ENCODE results near the gene PDE7B.
A peak's percentile ranks its signal among the peaks of the same experiment; 100 is the strongest.

The PDE7B gene

DNA sequence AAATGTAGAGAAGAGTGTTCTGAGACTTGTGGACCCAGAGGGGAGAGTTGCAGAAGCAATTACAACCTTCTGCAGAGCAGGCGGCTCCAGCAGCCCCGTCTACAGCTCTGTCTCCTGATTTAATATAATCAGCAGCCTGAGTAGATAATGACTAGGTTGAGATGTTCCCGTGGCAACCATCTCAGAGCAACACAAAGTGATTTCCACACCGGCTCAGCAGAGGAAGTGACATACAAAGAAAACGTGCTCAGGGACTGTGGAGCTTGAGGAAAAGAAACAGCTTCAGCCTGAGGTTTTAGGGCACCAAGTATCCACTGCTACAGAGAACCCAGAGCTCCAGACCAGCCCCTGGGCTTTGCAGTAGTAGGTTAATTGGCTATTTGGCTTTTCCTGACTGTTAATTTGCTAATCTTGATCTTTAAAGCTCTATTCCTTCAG is 262.3 kb downstream of the PDE7B start:
- Histone ChIP-seq H3K4me3 (ENCODE audit: low read length, poor library complexity, severe bottlenecking) (no peak overlapping the region), H3K27me3 (ENCODE audit: insufficient read depth, low read length, poor library complexity, severe bottlenecking) (no peaks in the 10 kb centered on the region), H3K4me2 (ENCODE audit: low read depth, low read length, poor library complexity, severe bottlenecking) (no peak overlapping the region), H3K9me2 (replicated peaks; ENCODE audit: low read depth, low read length) (no peaks in the 10 kb centered on the region), H2AFZ (ENCODE audit: low read length) (peak overlapping the region; percentile 77), H3K9ac (ENCODE audit: low read depth, low read length, poor library complexity, severe bottlenecking) (no peak overlapping the region), H3K36me3 (ENCODE audit: insufficient read depth, low read length) (no peaks in the 10 kb centered on the region), H3K79me2 (ENCODE audit: insufficient read depth, low read length) (no peaks in the 10 kb centered on the region), H3K9me3 (ENCODE audit: insufficient read depth, low read depth, low read length) (no peaks in the 10 kb centered on the region), H4K20me1 (ENCODE audit: insufficient read depth, low read length, poor library complexity, severe bottlenecking) (no peaks in the 10 kb centered on the region), H3F3A (ENCODE audit: low read depth) (no peaks in the 10 kb centered on the region), H3K4me1 (ENCODE audit: insufficient read depth, low read length, poor library complexity, severe bottlenecking) (no peaks in the 10 kb centered on the region)
- TF ChIP-seq, protein P1, sequence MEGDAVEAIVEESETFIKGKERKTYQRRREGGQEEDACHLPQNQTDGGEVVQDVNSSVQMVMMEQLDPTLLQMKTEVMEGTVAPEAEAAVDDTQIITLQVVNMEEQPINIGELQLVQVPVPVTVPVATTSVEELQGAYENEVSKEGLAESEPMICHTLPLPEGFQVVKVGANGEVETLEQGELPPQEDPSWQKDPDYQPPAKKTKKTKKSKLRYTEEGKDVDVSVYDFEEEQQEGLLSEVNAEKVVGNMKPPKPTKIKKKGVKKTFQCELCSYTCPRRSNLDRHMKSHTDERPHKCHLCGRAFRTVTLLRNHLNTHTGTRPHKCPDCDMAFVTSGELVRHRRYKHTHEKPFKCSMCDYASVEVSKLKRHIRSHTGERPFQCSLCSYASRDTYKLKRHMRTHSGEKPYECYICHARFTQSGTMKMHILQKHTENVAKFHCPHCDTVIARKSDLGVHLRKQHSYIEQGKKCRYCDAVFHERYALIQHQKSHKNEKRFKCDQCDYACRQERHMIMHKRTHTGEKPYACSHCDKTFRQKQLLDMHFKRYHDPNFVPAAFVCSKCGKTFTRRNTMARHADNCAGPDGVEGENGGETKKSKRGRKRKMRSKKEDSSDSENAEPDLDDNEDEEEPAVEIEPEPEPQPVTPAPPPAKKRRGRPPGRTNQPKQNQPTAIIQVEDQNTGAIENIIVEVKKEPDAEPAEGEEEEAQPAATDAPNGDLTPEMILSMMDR (conservative IDR thresholded peaks at IDR 0.05; ENCODE audit: low read length) = no peak
- TF ChIP-seq EZH2phosphoT487 (IDR thresholded peaks at IDR 0.05; ENCODE audit: borderline replicate concordance) = no peak

DNA sequence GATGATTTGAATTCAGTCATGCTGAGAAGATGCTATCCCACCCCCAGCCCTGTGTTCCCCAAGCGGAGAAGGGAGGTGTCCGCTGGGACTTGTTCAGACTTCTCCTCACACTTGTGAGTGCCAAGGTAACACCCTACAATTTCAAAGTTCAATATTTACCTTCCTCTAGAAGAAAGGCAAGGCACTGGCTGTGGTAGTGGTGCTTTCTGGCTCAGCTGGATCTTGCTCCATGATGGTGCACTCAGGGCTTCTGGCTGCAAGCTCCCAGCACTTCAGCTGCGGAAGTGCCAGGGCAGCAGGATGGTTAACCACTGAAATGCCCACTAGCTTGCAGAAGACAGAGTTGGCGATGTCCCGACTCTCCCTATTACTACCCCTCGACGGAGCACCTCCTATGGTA is 263.2 kb downstream of the PDE7B start:
- H4K20me1 ChIP-seq (ENCODE audit: insufficient read depth, low read length, poor library complexity, severe bottlenecking) = no peaks in the 10 kb centered on the region
- H3K27me3 ChIP-seq (ENCODE audit: insufficient read depth, low read length, poor library complexity, severe bottlenecking) = no peaks in the 10 kb centered on the region
- H3K36me3 ChIP-seq (ENCODE audit: insufficient read depth, low read length) = no peaks in the 10 kb centered on the region
- no peaks in the 10 kb centered on the region for H3K9me2 ChIP-seq (replicated peaks; ENCODE audit: low read depth, low read length)
- H3K4me2 ChIP-seq (ENCODE audit: low read depth, low read length, poor library complexity, severe bottlenecking) = no peak overlapping the region
- no peaks in the 10 kb centered on the region for H3K79me2 ChIP-seq (ENCODE audit: insufficient read depth, low read length)
- H3K9ac ChIP-seq (ENCODE audit: low read depth, low read length, poor library complexity, severe bottlenecking) = no peak overlapping the region
- no peaks in the 10 kb centered on the region for H3K4me1 ChIP-seq (ENCODE audit: insufficient read depth, low read length, poor library complexity, severe bottlenecking)
- no peaks in the 10 kb centered on the region for H3F3A ChIP-seq (ENCODE audit: low read depth)
- no peak overlapping the region for H3K4me3 ChIP-seq (ENCODE audit: low read length, poor library complexity, severe bottlenecking)
- no peak for TF ChIP-seq EZH2phosphoT487 (IDR thresholded peaks at IDR 0.05; ENCODE audit: borderline replicate concordance)
- TF ChIP-seq, protein P1 (conservative IDR thresholded peaks at IDR 0.05; ENCODE audit: low read length) = no peak
- H2AFZ ChIP-seq (ENCODE audit: low read length) = no peak overlapping the region
- no peaks in the 10 kb centered on the region for H3K9me3 ChIP-seq (ENCODE audit: insufficient read depth, low read depth, low read length)

DNA sequence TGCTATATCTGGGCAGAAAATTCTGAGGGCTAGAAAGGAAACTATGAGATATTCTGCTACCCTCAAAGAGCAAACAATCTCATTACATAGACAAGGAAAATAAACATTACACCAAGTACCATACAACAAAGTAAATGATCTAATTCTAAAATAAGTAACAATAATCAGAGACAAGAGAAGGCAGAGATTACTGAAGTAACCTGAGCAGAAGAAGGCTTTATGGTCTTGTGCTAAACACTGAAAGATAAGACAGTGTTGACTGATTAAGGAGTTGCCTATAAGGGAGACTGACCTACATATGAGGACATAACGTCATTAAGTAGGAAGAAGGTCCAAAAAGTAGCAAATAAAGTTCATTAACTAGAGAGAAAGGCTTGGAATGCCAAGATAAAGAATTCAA is 264.4 kb downstream of the PDE7B start:
- Histone ChIP-seq H3K36me3 (ENCODE audit: insufficient read depth, low read length) (no peaks in the 10 kb centered on the region), H2AFZ (ENCODE audit: low read length) (no peak overlapping the region), H4K20me1 (ENCODE audit: insufficient read depth, low read length, poor library complexity, severe bottlenecking) (no peaks in the 10 kb centered on the region), H3K4me2 (ENCODE audit: low read depth, low read length, poor library complexity, severe bottlenecking) (no peak overlapping the region), H3F3A (ENCODE audit: low read depth) (no peaks in the 10 kb centered on the region), H3K9ac (ENCODE audit: low read depth, low read length, poor library complexity, severe bottlenecking) (no peak overlapping the region), H3K79me2 (ENCODE audit: insufficient read depth, low read length) (no peaks in the 10 kb centered on the region), H3K27me3 (ENCODE audit: insufficient read depth, low read length, poor library complexity, severe bottlenecking) (no peaks in the 10 kb centered on the region), H3K4me3 (ENCODE audit: low read length, poor library complexity, severe bottlenecking) (no peak overlapping the region), H3K9me2 (replicated peaks; ENCODE audit: low read depth, low read length) (no peaks in the 10 kb centered on the region), H3K4me1 (ENCODE audit: insufficient read depth, low read length, poor library complexity, severe bottlenecking) (no peaks in the 10 kb centered on the region), H3K9me3 (ENCODE audit: insufficient read depth, low read depth, low read length) (no peaks in the 10 kb centered on the region)
- TF ChIP-seq, protein P1 (conservative IDR thresholded peaks at IDR 0.05; ENCODE audit: low read length) = no peak
- TF ChIP-seq EZH2phosphoT487 (IDR thresholded peaks at IDR 0.05; ENCODE audit: borderline replicate concordance) = no peak
